Measurements from ENCODE around the gene AVPR2. TPM values are rescaled to one million over a fixed set of nuclear protein-coding genes. Genes with fewer than 3 reads are reported as not detected.

AVPR2 gene
- 1 to 10 TPM in 3 of 6 donors, not detected in 3; 1.2 to 2.8 (median 1.4) TPM for total RNA-seq

GRCh38 chrX:153903991-153904957 is at the start of gene AVPR2:
Gene AVPR2 (plus strand): TSS chrX:153904673. CDS start chrX:153905146, 473 bp downstream.
- peaks cover 3 to 35% (median 17%) of the 10 kb centered on the region in 4 donors for H3K4me1 ChIP-seq
- DNase-seq (peak in 1 of 2 donors; percentile 40), ATAC-seq (ENCODE audit: low FRiP score in 2 of 2) (peak; percentile 7 to 12)
- TF ChIP-seq, protein P1, sequence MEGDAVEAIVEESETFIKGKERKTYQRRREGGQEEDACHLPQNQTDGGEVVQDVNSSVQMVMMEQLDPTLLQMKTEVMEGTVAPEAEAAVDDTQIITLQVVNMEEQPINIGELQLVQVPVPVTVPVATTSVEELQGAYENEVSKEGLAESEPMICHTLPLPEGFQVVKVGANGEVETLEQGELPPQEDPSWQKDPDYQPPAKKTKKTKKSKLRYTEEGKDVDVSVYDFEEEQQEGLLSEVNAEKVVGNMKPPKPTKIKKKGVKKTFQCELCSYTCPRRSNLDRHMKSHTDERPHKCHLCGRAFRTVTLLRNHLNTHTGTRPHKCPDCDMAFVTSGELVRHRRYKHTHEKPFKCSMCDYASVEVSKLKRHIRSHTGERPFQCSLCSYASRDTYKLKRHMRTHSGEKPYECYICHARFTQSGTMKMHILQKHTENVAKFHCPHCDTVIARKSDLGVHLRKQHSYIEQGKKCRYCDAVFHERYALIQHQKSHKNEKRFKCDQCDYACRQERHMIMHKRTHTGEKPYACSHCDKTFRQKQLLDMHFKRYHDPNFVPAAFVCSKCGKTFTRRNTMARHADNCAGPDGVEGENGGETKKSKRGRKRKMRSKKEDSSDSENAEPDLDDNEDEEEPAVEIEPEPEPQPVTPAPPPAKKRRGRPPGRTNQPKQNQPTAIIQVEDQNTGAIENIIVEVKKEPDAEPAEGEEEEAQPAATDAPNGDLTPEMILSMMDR (IDR thresholded peaks at IDR 0.05): no peak
- TF ChIP-seq POLR2A (IDR thresholded peaks at IDR 0.05) (no peak), EP300 (IDR thresholded peaks at IDR 0.05) (no peak), POLR2AphosphoS5 (IDR thresholded peaks at IDR 0.05) (no peak)
- no peaks in the 10 kb centered on the region for H3K9me3 ChIP-seq
- H3K27me3 ChIP-seq: no peaks in the 10 kb centered on the region
- peak within 1 kb of the TSS; percentile 30 to 58 (median 42) for H3K27ac ChIP-seq
- peaks cover 0 to 3% (median 0%) of the 10 kb centered on the region in 4 donors for H3K36me3 ChIP-seq
- 0 to 55% methylated on average over 2 to 21 of the region's 26 CpGs for WGBS, 2 donors
- peak within 1 kb of the TSS in 1 of 4 donors; percentile 27 for H3K4me3 ChIP-seq

GRCh38 chrX:153854702-153855101 is 49.8 kb upstream of the AVPR2 start:
- no peaks in the 10 kb centered on the region for H3K27me3 ChIP-seq
- no peak overlapping the region for H3K4me3 ChIP-seq
- H3K27ac ChIP-seq: no peak overlapping the region
- DNase-seq: no peak
- ATAC-seq (ENCODE audit: low FRiP score in 2 of 2): no peak
- H3K36me3 ChIP-seq: no peaks in the 10 kb centered on the region
- TF ChIP-seq EP300 (IDR thresholded peaks at IDR 0.05): no peak
- 85 to 86% methylated on average over 4 to 9 of the region's 9 CpGs for WGBS, 2 donors
- H3K4me1 ChIP-seq: no peaks in the 10 kb centered on the region
- no peaks in the 10 kb centered on the region for H3K9me3 ChIP-seq

- H3K4me3 ChIP-seq: no peak overlapping the region
Observed at GRCh38 chrX:153857348-153857903, 47.0 kb upstream of the AVPR2 start.

GRCh38 chrX:153861151-153861550 is 43.3 kb upstream of the AVPR2 start:
- no peaks in the 10 kb centered on the region for H3K9me3 ChIP-seq
- H3K4me3 ChIP-seq: no peak overlapping the region
- peaks cover 0 to 6% (median 0%) of the 10 kb centered on the region in 4 donors for H3K27me3 ChIP-seq
- TF ChIP-seq, protein P1 (IDR thresholded peaks at IDR 0.05): no peak
- TF ChIP-seq EP300 (IDR thresholded peaks at IDR 0.05) (no peak), POLR2AphosphoS5 (IDR thresholded peaks at IDR 0.05) (no peak), POLR2A (IDR thresholded peaks at IDR 0.05) (no peak)
- no peak for DNase-seq
- H3K4me1 ChIP-seq: no peaks in the 10 kb centered on the region
- ATAC-seq (ENCODE audit: low FRiP score in 2 of 2): no peak
- no peak overlapping the region for H3K27ac ChIP-seq
- H3K36me3 ChIP-seq: no peaks in the 10 kb centered on the region
- 67 to 70% methylated on average over 5 to 10 of the region's 10 CpGs for WGBS, 2 donors

More at GRCh38 chrX:153857348-153857903, 47.0 kb upstream of the AVPR2 start:
- TF ChIP-seq, protein P1 (IDR thresholded peaks at IDR 0.05): no peak
- TF ChIP-seq POLR2A (IDR thresholded peaks at IDR 0.05) (no peak), POLR2AphosphoS5 (IDR thresholded peaks at IDR 0.05) (no peak), EP300 (IDR thresholded peaks at IDR 0.05) (no peak)
- no peaks in the 10 kb centered on the region for H3K9me3 ChIP-seq
- H3K36me3 ChIP-seq: no peaks in the 10 kb centered on the region
- H3K27me3 ChIP-seq: no peaks in the 10 kb centered on the region
- no peaks in the 10 kb centered on the region for H3K4me1 ChIP-seq
- 80 to 86% methylated on average over 2 of the region's 2 CpGs for WGBS, 2 donors
- DNase-seq (no peak), ATAC-seq (ENCODE audit: low FRiP score in 2 of 2) (no peak)
- no peak overlapping the region for H3K27ac ChIP-seq

- DNase-seq (no peak), ATAC-seq (ENCODE audit: low FRiP score in 2 of 2) (no peak)
- Histone ChIP-seq H3K4me1 (no peaks in the 10 kb centered on the region), H3K36me3 (no peaks in the 10 kb centered on the region), H3K4me3 (no peak overlapping the region), H3K27me3 (peaks cover 0 to 6% (median 0%) of the 10 kb centered on the region in 4 donors), H3K27ac (no peak overlapping the region), H3K9me3 (no peaks in the 10 kb centered on the region)
- TF ChIP-seq EP300 (IDR thresholded peaks at IDR 0.05) (no peak), POLR2A (IDR thresholded peaks at IDR 0.05) (no peak), POLR2AphosphoS5 (IDR thresholded peaks at IDR 0.05) (no peak)
- TF ChIP-seq, protein P1 (IDR thresholded peaks at IDR 0.05): no peak
- 48 to 73% methylated on average over 5 to 20 of the region's 21 CpGs for WGBS, 2 donors
Observed at GRCh38 chrX:153861733-153862310, 42.7 kb upstream of the AVPR2 start.

Data from upper lobe of left lung (tissue), 6 donors.